Measurements from ENCODE around the gene RAX2. TPM values are rescaled to one million over a fixed set of nuclear protein-coding genes. Genes with fewer than 3 reads are reported as not detected.
"Not testable (repeated sequence)": the region's sequence is repeated elsewhere in the genome, so short reads cannot be mapped to it uniquely, and the experiment has no call there.

RAX2 gene
- total RNA-seq, 1 donor from 2014 or later, result not detected

DNA sequence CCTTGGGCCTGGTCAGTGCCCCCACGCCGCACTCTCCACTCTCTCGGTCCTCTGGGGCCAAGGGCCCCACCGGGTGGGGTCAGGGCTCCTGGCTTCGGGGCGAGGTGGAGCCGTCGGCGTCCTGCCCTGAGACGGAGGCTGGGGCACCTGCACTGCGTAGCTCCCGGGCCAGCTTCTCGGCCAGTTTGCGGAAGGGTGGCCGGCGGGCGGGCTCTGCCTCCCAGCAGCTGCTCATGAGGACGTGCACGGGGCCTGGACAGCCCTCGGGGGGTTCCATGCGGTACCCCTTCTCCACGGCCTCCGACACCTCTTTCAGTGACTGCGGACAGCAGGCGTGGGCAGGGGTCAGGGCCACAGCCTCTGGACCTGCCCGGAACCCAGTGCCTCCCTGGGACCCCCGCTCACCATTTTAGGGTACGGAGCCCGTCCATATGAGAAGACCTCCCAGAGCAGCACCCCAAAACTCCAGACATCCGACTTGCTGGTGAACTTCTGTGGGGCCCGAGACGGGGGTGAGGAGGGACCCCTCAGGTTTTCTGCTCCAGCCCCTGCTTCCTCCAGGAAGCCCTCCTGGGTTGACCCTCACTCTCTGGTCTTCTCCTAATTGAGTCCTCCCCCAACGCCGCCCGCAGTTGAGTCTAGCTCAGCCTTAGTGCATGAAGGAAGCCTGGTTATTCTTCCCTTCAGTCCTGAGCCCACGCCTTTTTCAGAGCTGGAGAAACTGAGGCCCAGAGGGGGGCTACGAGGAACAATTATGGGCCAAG is 6.3 kb upstream of the RAX2 start:
- intact Hi-C loops (cut with micrococcal nuclease), result no loop called here

DNA sequence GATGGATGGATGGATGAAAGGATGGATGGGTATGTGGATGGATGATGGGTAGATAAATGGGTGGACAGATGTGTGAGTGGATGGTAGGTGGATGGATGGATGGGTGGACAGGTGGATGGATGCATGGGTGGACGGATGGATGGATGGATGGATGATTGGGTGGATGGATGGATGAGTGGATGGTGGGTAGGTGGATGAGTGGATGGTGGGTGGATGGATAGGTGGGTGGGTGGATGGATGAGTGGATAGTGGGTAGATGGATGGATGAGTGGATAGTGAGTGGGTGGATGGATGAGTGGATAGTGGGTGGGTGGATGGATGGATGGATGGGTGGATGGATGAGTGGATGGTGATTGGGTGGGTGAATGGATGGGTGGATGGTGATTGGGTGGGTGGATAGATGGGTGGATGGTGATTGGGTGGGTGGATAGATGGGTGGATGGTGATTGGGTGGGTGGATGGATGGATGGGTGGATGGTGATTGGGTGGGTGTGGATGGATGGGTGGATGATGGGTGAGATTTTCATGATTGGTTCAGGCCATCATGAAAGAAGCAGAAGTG is 4.5 kb upstream of the RAX2 start:
- intact Hi-C loops (cut with micrococcal nuclease), result no loop called here

DNA sequence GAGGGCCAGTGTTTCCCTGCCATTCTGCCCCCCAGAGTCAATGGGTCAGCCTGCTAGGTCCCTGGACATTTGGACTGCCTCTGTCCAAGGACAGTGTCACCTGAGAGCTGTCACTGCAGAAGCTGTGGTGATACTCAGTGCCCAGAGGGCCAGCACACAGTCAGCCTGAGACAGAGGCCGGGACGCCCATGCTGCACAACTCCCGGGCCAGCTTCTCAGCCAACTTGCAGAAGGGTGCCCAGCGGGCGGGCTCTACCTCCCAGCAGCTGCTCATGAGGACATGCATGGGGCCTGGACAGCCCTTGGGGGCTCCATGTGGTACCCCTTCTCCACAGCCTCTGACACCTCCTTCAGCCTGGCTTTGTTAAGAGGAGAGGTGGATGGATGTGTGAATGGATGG is 3.8 kb upstream of the RAX2 start:
- intact Hi-C loops (cut with micrococcal nuclease), result no loop called here

DNA sequence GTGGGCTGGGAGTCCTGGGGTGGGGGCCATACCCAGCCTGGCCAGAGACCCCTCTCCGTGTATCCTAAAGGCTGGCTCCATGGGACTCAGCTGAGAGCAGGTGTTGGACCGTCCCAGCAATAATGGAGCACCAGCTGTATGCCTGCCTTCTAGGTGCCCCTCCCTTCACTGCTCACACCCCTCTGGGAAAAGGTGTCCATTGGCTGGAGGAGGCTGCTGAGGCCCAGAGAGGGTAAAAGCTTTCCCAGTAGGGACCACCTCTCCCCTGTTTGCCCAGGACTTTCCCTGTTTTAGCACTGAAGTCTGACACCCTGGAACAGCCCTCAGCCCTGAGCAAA is 3.3 kb upstream of the RAX2 start:
- intact Hi-C loops (cut with micrococcal nuclease), result no loop called here

DNA sequence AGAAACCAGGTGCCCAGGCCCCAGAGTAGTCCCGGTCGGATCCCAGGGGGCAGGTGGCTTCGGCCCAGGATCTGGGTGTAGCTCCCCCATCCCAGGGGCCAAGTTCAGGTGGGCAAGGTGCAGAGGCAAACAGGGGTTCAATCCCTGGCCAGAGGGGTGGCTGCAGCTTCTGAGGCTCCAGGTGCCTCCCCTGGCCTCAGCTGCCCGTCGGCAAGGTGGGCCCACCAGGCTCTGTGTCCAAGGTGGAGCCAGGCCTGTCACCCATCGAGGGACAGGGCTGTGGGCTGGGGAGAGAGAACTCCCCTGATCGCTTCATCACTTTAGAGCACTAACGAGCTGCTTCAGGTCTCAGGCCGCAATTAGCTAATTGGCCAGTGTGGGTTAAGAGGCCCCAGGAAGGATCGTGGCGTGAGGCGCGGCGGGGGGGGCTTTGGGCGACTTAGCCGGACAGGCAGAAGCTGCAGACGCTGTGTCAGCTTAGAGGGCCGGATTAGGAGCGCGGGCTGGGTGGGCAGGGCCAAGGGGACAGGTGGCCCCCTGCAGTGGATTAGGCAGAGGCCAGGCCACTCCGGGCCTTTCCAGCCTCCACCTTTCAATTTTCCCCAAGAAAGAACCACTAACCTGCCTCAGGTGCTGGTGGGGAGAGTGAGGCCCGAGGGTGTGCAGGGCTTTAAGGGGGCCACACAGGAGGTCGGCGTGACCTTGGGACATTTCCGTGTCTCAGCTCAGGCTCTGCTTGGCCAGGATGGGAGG is 2.8 kb upstream of the RAX2 start:
- intact Hi-C loops (cut with micrococcal nuclease), result no loop called here

DNA sequence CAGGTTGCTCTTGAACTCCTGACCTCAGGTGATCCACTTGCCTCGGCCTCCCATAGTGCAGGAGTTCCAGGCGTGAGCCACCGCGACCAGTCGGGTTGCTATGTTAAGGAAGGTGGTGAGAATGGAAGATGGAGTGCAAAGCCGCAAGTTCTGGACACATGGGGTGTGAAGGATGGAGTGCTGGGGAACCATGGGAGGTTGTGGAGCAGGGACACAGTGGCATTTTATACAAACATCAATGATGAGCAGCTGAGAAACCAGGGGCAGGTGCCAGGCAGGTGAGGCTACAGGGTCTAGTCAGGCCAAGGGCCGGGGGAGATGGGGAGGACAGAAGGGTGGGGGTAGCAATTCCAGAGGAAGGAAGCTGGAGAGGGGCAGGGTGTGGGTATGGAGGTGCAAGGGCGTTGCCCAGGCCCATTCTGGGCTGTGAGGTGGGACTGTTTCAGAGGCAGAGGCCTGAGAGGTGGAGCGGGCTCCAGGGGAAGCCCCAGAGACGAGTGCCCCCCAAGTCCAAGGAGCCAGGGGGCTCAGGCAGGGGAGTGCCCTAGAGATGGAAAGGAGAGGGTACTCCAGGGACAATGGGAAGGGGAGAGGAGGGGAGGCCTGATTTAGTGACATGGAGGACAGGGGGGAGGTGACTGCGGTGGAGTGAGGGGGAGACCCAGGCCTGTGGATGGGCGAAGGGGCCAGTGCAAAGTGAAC is 1.9 kb upstream of the RAX2 start:
- intact Hi-C loops (cut with micrococcal nuclease), result no loop called here

DNA sequence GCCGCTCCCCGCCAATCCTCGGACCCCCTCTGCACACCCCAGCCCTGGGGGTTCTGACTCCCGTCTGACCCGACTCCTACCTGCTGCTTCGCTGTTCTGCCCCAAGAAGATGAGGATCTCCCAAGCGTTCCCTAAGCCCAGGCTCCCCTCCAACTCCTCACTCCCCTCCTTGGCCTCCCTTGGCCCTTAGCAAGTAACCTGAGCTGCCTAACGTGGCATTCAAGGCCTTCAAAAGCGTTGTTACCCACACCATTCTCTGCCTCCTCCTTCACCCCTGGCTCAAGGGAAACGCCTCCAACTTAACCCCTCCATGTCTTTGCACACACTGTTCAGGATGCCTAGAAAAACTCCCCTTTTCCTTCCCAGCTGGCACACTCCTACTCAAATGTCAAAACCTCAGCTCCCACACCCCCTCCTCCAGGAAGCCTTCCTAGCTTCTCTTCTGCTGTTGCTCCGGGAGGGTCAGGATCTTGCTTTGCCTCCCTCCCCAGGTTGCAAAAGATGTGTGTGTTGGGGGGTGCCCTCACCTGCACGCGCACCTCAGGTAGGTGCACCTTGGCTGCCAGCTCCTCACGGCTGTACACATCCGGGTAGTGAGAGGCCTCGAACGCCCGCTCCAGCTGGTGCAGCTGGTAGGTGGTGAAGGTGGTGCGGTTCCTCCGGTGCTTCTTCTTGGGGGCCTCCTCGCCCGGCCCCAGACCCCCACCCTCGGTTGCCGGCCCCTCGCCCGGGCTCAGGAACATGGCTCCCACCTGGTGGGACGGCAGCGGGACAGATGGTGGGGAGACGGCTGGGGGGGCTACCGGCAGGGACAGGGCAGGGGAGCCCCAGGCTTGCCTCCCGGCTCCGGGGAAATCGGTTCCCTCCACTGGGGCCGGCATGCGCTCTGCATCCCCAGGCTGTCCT is 775 bp downstream of the RAX2 start:
- intact Hi-C loops (cut with micrococcal nuclease), result no loop called here

DNA sequence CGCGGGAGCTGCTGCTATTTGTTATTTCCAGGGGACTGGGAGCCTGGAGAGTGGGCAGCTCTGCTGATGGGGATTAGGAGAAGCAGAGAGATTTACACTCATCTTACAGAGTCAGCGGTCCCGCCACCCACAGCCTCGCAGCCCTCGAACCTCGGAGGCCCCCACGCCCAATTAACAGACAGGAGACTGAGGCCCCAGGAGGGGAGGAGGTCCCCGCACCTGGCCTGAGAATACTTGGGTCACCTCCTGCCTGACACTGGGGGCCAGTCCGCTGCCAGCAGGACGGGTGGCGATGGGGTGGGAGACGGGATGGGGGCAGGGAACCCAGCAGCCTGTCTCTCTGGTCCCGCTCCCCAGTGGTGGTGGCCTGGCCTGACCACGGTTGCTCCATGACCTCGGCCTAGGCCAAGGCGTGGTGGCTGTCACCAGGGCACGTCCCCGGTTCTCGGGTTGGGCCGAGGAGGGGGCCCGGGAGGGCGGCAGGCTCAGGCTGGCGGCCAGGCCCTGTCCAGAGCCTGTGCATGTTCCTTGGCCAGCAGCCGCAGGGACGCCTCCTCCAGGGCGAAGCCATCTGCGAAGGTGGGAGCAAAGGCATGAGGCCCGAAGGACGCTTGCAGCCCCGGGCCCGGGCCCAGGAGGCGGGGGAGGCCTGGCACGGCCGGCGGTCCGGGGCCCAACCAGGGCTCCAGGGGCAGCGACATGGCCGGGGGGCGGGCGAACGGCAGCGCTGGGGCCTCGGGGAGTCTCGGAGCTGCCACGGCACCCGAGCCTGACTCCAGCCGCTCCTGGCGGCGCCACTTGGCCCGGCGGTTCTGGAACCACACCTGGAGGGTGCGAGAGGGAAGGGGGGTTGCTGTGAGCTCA is 1.7 kb downstream of the RAX2 start:
- intact Hi-C loops (cut with micrococcal nuclease), result no loop called here

DNA sequence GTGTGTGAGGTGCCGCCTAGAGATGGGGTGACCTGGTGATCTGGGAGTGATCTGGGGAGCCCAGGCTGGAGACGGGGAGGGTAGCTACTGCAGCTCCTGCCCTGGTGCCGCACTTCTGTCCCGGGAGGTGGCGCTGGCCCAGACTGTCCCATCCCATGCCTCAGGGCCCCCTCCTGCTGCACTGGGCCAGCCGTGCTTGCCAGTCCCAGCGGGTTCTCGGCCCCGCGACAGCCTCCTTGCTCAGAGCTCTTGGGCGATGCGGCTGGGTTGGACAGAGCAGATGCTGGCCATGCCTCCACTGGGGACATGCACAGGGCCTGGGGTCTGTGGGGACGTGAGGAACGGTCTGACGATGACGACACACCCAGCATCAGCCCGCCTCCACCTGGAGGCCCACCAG is 2.5 kb downstream of the RAX2 start:
- intact Hi-C loops (cut with micrococcal nuclease), result no loop called here

DNA sequence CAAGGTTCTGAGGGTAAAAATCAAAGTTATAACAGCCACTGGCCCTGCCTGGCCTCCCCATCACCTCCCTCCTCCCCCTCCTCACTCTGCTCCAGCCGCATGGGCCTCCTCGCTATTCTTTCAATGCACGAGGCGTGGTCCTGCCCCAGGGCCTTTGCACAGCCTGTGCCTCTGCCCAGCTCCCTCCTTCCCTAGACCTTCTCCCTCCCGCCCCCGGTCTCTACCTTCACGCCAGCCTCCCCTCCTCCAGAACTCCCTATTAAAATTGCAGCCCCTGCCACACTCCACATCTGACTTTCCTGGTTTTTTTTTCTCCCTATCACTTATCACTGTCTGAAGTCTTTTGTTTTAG is 3.3 kb downstream of the RAX2 start:
- intact Hi-C loops (cut with micrococcal nuclease), result no loop called here

DNA sequence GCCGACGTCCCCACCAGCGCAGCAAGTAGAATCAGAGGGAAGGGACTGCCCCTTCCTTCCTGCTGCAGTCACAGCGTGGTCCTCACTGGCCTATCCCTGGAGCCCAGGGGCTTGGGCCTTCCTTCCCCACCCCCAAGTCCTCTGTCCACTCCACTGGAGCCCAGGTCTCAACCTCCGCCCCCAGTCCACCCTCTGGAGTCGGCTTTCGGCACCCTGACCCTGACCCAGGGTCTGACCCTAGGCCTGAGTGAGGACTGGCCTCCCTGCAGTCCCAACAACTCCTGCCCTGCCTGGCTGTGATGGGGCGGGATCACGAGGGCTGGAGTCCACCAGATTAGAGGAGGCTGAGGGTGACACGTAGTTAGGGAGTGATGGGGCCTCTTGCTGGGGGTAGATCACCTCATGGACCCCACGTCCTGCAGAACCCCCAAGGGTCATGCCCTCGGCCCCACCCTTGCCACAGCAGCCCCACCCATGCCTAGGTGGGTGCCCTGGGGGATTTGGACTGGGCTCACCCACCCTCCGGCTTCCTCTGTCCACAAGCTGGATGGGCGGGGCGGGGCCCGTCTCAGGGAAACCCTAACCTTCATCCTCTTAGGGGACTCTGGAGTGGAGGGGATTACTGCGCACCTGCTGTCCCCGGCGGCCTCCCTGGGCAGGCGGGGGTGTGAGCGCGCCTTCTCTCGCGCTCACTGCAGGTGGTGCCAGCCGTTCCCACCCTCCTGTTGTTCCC is 3.8 kb downstream of the RAX2 start:
- intact Hi-C loops (cut with micrococcal nuclease), result no loop called here

DNA sequence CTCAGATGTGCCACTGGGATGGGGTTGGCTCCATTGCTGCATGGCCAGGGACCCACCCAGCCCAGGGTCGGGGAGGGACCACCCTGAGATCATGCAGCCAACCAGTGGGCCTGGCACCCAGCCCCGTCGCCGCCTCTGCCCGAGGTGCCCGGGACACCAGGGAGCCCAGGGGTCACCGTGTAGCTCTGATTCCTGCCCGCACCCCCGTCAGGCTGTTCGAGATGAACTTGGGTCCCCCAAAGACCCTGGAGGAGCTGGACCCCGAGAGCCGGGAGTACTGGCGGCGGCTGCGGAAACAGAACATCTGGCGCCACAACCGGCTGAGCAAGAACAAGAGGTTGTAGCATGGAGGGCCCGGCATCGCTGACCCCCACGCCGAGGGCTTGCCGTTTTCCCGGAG is 5.0 kb downstream of the RAX2 start:
- intact Hi-C loops (cut with micrococcal nuclease), result no loop called here

DNA sequence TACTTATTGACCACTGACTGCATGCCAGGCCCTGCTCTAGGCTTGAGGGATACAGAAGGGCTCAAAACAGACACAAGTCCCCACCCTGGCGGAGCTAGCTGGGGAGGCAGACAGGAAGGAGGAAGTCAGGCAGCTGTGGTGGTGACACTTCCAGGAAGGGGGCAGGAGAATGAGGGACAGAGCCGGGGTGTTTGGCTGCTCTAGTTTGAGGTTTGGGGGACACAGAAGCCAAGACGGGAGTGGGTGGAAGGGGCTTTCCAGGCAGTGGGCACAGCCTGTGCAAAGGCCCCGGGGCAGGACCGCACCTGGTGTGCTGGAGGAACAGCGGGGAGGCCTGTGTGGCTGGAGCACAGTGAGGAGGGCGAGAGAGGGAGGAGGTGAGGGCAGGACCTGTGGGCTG is 5.5 kb downstream of the RAX2 start:
- intact Hi-C loops (cut with micrococcal nuclease), result no loop called here

DNA sequence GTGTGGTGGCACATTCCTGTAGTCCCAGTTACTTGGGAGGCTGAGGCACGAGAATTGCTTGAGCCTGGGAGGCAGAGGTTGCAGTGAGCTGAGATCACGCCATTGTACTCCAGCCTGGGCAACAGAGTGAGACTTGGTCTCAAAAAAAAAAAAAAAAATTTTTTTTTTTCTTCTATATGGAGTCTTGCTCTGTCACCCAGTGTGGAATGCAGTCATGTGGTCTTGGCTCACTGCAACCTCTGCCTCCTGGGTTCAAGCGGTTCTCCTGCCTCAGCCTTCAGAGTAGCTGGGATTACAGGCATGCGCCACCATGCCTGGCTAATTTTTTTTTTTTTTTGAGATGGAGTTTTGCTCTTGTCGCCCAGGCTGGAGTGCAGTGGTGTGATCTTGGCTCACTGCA is 6.3 kb downstream of the RAX2 start:
- intact Hi-C loops (cut with micrococcal nuclease), result not testable (repeated sequence)

DNA sequence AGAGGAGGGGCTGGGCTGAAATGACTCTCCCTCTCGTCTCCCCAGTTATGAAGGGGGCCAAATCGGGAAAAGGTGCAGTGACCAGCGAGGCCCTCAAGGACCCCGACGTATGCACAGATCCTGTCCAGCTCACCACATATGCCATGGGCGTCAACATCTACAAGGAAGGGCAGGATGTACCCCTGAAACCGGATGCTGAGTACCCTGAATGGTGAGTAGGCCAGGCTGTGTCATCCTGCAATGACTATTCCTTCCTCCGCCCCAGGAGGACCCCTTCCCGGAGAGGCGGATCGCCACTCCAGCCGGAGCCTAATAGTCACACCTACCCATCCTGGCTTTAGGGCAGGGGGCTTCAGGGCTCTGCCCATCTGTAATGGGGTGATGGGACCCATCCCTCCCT is 6.9 kb downstream of the RAX2 start:
- intact Hi-C loops (cut with micrococcal nuclease), result no loop called here

DNA sequence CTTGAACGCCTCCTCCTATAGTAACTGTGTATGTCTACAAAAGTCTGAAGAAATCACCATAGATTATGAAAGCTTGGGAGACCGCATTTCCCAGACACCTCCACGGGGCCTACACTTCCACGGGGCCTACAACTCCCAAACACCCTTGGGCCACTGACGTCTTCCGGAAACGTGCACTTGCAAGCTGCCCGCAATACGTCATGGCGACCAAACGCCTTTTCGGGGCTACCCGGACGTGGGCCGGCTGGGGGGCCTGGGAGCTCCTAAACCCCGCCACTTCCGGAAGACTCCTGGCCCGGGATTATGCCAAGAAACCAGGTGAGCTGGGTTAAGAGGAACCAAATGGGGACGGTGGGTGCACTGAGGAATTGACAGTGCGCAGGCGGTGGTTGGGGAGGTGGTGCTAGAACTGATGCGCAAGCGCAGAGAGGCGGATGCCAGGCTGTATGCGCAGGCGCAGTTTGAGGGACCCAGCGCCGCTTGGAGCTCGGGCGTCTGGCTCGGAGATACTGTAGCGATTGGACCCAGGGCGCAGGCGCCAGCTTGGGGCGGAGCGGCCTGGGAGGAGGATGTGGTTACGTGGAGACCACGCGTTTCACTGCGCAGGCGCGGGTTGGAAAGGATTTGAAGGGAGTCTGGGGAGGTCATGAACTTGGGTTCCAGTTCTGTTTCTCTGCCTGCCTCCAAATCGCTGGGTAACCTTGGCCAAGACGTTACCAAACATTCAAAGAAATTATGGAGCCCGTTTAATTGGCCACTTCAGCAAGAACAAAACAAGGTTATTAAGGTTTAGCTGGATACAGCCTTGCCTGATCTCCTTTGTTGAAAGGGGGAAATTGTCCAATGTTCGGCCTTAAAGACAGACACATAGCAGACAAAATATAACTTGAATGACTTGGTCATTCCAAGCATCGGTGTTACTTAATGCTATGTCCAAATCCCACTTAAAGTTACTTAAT is 9.2 kb downstream of the RAX2 start, which contains the start of gene MRPL54:
TSS of gene MRPL54 (plus strand) at position 182 of the 959 bp plus-strand sequence. CDS start at position 201, 19 bp downstream.
- intact Hi-C loops (cut with micrococcal nuclease), result loop anchor here (1.0 to 5.0 kb wide), 14 partner anchors 36 to 1918 kb away; partner anchors contain the start of genes EEF2, FZR1, HDGFL2 and HMG20B

DNA sequence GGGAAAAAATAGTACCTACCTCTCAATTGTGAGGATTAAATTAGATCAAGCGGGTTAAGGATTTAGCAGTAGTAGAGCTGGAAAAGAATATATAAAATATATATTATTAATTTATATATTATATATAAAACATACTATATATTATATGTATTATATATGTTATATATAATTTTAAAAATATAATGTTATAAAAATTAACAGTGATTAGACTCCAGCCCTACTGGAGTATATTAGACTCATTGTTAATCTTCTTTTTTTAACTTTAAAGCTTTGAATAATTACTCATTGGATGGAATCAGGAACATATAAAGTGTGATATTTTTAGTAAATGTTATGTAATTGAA is 9.9 kb downstream of the RAX2 start:
- intact Hi-C loops (cut with micrococcal nuclease), result loop anchor here (1.0 to 5.0 kb wide), 12 partner anchors 37 to 1919 kb away; partner anchors contain the start of genes EEF2, FZR1, HDGFL2 and HMG20B
